Lower leg skin (tissue), 4 donors: ENCODE data around the gene KLRB1. TPM values are rescaled to one million over a fixed set of nuclear protein-coding genes. Genes with fewer than 3 reads are reported as not detected.
A peak's percentile ranks its signal among the peaks of the same experiment; 100 is the strongest.

Experiments
- DNase-seq, 2 donors: peaks; one replicate each; pipeline ENCODE4 v3.0.0-alpha.2; 2019; ENCODE audit warnings: low spot score in 2 of 2
- H3K4me3 ChIP-seq: fragments of 200-600 bp; sonication (generic); 2 replicates; pipeline ENCODE4 v1.5.1; 2017; ENCODE audit warnings: mild to moderate bottlenecking, low read depth; ENCODE audit not compliant: poor library complexity, severe bottlenecking
- CTCF ChIP-seq, 3 donors: fragments of 450-650 bp; IDR thresholded peaks; one replicate each; pipeline ENCODE4 v1.5.1; 2016; ENCODE audit warnings: antibody characterized with exemption in 3 of 3, mild to moderate bottlenecking in 3 of 3, moderate library complexity in 2 of 3
- POLR2A ChIP-seq, 2 donors: fragments of 450-650 bp; IDR thresholded peaks; one replicate each; pipeline ENCODE4 v1.6.1; 2016 to 2017; ENCODE audit warnings: antibody characterized with exemption in 2 of 2, mild to moderate bottlenecking in 1 of 2, moderate library complexity in 1 of 2
- WGBS, 2 donors: methylation state at CpG; one replicate each; pipeline ENCODE4 v1.1.5; 2018; 5-methylcytosine and 5-hydroxymethylcytosine counted together
- intact Hi-C: fragments of 100-400 bp; cut with DNase I; formaldehyde crosslinking; loops from one replicate; pipeline ENCODE4 v1.15.0; 2023; ENCODE audit warnings: low total_unique reads
- total RNA-seq, 4 donors: library from RNA; depleted of rRNA; stranded (reverse); fragments of >200 nt; gene quantifications; one replicate each; pipeline ENCODE4 v1.1.0, GENCODE V29; 2016

The KLRB1 gene
- total RNA-seq, 4 donors from 2014 or later: 0.22 to 0.63 (median 0.42) TPM; not detected in 1

- WGBS, 2 donors: 89% methylated on average over 2 of the region's 2 CpGs
- H3K4me3 ChIP-seq: no peak overlapping the region
- DNase-seq: no peak
- TF ChIP-seq POLR2A (IDR thresholded peaks at IDR 0.05): no peak
- TF ChIP-seq CTCF (IDR thresholded peaks at IDR 0.05): no peak
- intact Hi-C loops: no loop called here
Observed at GRCh38 chr12:9640024-9640423, 32.3 kb upstream of the KLRB1 start.

GRCh38 chr12:9636851-9637206 lies 29.1 kb upstream of the KLRB1 start:
- no peak for TF ChIP-seq CTCF (IDR thresholded peaks at IDR 0.05)
- TF ChIP-seq POLR2A (IDR thresholded peaks at IDR 0.05): no peak
- no peak for DNase-seq
- WGBS, 2 donors: 85 to 90% methylated on average over 5 of the region's 5 CpGs
- intact Hi-C loops: no loop called here
- no peak overlapping the region for H3K4me3 ChIP-seq

GRCh38 chr12:9636150-9636850 lies 28.6 kb upstream of the KLRB1 start:
- H3K4me3 ChIP-seq: no peak overlapping the region
- no peak for TF ChIP-seq POLR2A (IDR thresholded peaks at IDR 0.05)
- TF ChIP-seq CTCF (IDR thresholded peaks at IDR 0.05): no peak
- 84 to 86% methylated on average over 4 of the region's 4 CpGs for WGBS, 2 donors
- intact Hi-C loops: no loop called here
- no peak for DNase-seq

GRCh38 chr12:9634969-9635754 lies 27.4 kb upstream of the KLRB1 start:
- H3K4me3 ChIP-seq: no peak overlapping the region
- no peak for DNase-seq
- 70% methylated on average over 2 of the region's 2 CpGs for WGBS, 2 donors
- intact Hi-C loops: no loop called here
- no peak for TF ChIP-seq POLR2A (IDR thresholded peaks at IDR 0.05)
- no peak for TF ChIP-seq CTCF (IDR thresholded peaks at IDR 0.05)

GRCh38 chr12:9634177-9634803 lies 26.6 kb upstream of the KLRB1 start:
- no peak overlapping the region for H3K4me3 ChIP-seq
- DNase-seq: peak in 1 of 2 donors; percentile 50
- TF ChIP-seq POLR2A (IDR thresholded peaks at IDR 0.05): no peak
- no peak for TF ChIP-seq CTCF (IDR thresholded peaks at IDR 0.05)
- intact Hi-C loops: no loop called here
- 22 to 34% methylated on average over 2 of the region's 2 CpGs for WGBS, 2 donors
